Stimulated activated CD4-positive, alpha-beta T cell treated with anti-CD3 and anti-CD28 coated beads, Interleukin-2, amount 100 ng/mL, for 48 hours (primary cell): ENCODE measurements around the gene KICS2.
"Not testable (repeated sequence)": the region's sequence is repeated elsewhere in the genome, so short reads cannot be mapped to it uniquely, and the experiment has no call there.

Experiments
- DNase-seq, 2 donors: peaks; one replicate each; pipeline ENCODE4 v3.0.0-alpha.2; 2020

Gene KICS2

DNA sequence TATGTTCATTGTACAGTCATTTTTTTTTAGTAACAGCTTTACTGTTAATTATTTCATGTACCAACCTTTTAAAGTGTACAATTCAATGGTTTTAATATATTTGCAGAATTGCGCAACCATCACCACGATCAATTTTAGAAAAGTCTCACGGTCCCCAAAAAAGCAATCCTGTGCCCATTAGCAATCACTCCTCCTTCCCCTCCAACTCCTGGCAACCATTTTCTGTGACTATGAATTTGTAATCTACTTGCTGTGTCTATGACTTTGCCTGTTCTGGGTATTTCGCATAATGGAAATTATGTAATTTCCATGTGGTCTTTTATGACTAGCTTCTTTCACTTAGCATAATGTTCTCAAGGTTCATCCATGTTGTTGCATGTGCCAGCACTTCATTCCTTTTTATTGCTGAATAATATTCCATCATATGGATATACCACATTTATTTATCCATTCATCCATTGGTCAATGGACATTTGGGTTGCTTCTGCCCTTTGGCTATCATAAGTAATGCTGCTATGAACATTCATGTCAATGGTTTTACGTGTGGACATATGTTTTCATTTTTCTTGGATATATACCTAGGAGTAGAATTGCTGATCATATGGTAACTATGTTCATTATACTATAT is 9.9 kb downstream of the KICS2 start:
- no peak for DNase-seq

- no peak for DNase-seq
These were observed 14.6 kb downstream of the KICS2 start for GRCh38 chr12:64207453-64207852.

- DNase-seq: no peak
These were observed 16.6 kb downstream of the KICS2 start for GRCh38 chr12:64205542-64205941.

DNA sequence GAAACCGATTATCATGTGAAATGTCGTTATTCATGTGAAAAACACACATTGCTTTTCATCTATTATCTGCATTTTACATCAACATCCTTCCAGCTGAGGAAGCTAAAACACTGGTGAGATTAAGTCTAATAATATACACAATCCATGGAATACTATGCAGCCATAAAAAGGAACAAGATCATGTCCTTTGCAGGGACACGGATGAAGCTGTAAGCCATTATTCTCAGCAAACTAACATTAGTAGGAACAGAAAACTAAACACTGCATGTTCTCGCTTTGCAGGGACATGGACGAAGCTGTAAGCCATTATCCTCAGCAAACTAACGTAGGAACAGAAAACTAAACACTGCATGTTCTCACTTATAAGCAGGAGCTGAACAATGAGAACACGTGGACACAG is 18.3 kb downstream of the KICS2 start:
- no peak for DNase-seq

GRCh38 chr12:64203036-64203435 is 19.1 kb downstream of the KICS2 start:
- no peak for DNase-seq

DNA sequence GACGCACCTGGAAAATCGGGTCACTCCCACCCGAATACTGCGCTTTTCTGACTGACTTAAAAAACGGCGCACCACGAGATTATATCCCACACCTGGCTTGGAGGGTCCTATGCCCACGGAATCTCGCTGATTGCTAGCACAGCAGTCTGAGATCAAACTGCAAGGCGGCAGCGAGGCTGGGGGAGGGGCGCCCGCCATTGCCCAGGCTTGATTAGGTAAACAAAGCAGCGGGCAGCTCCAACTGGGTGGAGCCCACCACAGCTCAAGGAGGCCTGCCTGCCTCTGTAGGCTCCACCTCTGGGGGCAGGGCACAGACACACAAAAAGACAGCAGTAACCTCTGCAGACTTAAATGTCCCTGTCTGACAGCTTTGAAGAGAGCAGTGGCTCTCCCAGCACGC is 26.3 kb downstream of the KICS2 start:
- not testable (repeated sequence) for DNase-seq

DNA sequence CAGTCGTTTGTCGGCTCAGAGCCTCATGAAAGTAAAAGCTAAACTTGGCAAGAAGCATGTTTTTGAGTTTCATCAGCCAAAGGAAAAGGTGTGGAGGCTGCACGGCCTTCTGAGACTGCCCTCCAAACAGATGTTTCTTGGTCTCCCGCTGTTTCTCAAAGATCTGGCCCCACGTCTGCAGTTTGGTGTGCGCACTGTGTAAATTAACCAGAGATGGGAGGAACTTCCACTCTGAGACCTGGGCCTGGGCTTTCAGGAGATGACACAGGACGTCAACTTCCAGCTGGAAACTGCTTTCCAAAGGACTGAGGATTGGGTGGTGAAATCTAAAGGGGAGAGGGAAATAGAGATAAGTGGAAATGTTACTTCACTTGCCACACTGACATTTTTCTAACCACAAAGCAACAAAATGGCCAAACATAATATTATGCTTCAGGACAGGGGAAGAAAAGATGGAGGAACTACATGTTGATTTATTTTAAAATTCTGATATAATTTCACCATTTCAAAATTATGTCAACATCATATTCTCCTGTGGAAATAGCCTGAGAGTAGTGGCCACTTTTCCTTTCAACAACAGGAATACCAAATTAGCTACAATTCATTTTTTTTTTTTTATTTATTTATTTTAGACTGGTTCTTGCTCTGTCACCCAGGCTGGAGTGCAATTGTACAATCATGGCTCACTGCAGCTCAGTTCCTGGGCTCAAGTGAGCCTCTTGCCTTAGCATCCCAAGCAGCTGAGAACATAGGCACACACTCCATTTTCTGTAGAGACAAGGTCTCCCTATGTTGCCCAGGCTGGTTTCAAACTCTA is 27.6 kb downstream of the KICS2 start:
- no peak for DNase-seq

GRCh38 chr12:64193931-64194330 is 28.2 kb downstream of the KICS2 start:
- DNase-seq: no peak

GRCh38 chr12:64192644-64193444 is 29.3 kb downstream of the KICS2 start:
- no peak for DNase-seq

- DNase-seq: no peak
These were observed 32.0 kb downstream of the KICS2 start for GRCh38 chr12:64190140-64190539.

DNA sequence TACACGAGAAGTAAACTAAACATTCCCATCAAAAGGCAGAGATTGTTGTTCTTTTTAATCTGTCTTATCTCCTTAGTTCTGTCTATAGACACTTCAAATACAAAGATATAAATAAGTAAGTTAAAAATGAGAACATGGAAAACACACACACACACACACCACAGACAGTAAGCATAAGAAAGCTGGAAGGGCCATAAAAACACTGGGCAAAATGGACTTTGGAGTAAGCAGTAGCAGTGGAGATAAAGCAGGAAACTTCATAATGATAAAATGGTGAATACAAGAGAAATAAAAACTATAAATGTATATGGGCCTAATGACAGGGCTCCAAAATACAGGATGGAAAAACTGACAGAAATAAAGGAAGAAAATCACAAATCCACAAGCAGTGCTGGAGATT is 32.6 kb downstream of the KICS2 start:
- DNase-seq: no peak

DNA sequence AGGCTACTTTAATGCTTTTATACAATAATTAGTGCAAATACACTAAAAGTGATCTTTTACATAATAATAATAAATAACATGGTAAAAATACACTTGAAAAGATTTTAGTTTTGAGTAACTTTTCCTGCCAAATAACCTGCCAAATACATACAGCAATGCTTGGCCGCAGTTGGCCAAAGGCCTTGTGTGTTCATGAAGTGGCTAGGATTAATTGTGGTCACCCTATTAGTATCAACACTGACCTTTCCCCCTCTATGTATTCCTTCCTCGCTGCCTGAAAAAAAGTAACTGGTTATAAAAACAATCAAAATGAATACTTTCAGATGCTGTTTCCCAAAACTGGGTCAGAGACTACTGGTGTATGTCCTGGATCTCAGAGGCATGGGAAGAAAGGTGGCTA is 34.3 kb downstream of the KICS2 start:
- no peak for DNase-seq

DNA sequence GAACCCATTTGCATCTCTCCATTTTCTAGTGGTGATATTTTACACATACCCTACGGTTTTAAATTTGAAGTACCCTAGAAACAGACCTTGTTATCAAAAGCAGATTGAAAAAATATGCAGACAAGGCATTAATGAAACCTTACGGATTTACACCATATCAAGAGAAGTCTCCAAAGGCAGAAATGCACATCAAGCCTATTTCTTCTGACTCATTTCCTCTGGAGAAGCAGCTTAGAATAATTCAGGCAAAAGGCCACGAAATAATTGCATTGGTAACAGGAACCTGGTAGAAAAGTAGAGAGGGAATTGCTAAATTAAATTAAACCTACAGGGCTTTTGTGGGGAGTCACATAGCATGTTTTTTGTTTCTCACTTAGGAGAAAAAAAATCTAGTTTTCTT is 34.7 kb downstream of the KICS2 start:
- DNase-seq: no peak

GRCh38 chr12:64186789-64187188 is 35.3 kb downstream of the KICS2 start:
- no peak for DNase-seq

GRCh38 chr12:64184216-64184615 is 37.9 kb downstream of the KICS2 start:
- no peak for DNase-seq

DNA sequence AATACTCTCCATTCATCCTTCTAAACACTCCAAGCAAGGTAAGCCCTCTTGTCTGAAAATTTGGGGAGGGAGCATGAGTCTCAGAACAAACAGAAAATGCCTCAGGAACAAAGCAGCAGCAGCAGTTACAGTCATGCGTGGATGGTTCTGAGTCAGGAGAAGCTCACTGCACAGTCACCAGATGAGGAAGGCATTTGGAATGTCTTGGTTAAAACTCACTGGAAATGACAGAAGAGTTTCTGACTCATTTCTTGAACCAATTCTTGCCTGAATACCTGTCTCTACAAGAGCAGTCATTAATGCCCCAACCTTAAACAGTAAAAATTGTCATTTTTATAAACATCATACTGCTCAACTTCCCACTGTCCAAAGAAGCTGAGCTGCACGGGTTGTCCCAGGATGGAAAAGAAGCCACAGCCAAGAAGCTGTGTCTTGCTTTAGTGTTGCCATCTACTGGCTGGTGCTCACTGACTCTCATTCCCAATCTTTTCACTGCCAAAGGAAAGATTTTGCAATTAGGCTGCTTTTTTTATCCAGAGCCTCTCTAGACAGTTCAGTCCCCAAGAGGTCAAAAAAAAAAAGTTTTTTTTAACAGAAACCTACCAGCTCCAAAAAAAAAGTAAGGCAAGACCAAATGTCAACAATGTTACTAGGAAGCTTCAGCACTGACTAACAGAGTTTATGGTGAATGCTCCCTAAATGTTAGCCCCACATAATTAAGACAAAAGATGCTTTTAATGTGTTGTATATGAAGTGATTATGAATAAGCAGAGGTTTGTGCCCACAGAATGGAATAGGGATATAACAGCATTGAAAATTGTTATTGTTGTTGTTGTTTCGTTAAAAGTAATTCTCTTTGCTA is 40.4 kb downstream of the KICS2 start:
- DNase-seq: no peak

DNA sequence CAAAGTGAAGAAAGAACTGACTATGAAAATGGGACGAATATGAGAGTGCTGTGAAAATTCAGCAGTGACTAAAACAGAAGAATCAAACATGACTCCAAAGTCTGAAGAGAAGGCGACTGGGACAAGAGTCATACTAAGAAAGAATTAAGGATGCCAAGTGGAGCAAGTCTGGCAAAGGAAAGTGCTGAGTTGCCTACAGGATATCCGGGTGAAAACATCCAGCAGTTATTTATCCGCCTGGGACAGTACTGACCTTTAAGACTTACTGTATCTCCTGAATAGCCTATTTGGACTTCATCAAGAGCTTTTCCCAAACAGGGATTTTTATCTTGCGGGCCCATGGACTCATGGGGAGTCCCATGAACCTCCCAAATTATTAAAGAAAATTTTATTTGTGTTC is 41.1 kb downstream of the KICS2 start:
- no peak for DNase-seq

DNA sequence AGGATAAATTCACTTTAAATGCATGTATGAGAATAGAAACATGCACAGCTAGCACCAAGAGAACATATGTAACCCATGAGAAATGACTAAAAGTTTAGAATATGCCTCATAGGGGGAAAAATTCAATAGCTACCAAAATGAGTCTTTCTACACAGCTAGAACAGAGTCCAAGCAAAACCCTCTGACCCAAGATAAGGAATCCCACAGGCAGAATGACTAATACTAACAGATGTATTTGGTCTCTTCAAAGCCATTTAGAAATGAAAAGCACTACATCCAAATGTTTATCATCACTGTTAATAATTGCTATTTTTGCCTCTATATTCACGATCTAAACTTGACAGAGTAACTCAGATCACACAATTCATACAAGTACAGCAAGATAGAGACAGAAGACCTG is 44.0 kb downstream of the KICS2 start:
- DNase-seq: no peak

GRCh38 chr12:64177001-64177400 is 45.1 kb downstream of the KICS2 start:
- DNase-seq: no peak

DNA sequence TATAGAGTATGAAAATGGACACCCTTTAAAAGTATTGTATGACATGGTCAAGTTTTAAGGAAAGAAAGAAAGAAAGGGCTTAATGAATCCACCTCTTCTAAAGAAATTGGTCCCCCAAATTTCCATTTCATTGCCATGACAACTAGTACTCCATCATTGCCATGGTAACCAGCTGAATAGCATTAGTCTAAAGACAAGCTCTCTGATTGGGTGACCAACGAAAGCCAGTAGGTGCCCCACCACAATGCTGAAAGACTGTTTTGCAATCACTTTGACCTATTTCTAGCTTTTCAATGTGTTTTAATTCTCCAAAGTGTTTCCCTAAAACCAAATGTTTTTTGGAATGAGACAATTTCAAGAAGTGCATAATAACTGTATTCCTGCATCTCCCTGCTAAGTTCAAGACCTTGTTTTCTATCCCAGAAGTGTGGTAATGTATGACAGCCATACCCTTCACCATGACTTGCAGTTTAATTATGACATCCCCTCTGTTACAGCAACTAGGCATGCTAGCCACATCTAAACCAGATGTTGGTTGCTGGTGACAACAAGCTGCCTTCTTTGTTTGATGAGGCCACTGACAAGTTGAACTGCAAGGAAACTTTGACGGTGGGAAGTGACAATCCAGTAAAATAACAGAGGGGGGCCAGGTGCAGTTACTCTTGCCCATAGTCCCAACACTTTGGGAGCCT is 46.7 kb downstream of the KICS2 start:
- no peak for DNase-seq

GRCh38 chr12:64173456-64173855 is 48.6 kb downstream of the KICS2 start:
- no peak for DNase-seq
